ENCODE measurements around the gene LPP. TPM values are rescaled to one million over a fixed set of nuclear protein-coding genes. Genes with fewer than 3 reads are reported as not detected.

LPP gene
- total RNA-seq, 1 experiment from 2014 or later, result 120 TPM

DNA sequence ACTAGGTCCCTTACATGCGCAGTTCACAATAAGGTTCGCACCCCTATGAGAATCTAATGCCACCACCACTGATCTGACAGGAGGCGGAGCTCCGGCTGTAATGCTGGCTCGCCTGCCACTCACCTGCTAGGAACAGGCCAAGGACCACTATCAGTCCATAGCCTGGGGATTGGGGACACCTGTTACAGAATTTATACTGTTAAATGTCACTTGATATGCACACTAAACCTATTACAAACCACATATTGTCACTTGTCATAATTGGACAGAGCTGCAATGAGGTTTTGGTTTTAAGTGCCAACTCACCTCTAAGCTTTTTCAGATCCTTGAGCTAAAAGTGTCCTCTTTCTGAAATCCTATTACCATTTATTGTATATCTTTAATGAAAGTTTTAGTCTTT lies 509.9 kb downstream of the LPP start:
- intact Hi-C loops (cut with micrococcal nuclease; ENCODE audit: unreplicated experiment), result no loop called here
- no peak overlapping the region for H3K4me3 ChIP-seq (ENCODE audit: low read depth, low read length)
- ChIA-PET POLR2A (no interaction called here), CTCF (no interaction called here)
- TF ChIP-seq, protein P1, sequence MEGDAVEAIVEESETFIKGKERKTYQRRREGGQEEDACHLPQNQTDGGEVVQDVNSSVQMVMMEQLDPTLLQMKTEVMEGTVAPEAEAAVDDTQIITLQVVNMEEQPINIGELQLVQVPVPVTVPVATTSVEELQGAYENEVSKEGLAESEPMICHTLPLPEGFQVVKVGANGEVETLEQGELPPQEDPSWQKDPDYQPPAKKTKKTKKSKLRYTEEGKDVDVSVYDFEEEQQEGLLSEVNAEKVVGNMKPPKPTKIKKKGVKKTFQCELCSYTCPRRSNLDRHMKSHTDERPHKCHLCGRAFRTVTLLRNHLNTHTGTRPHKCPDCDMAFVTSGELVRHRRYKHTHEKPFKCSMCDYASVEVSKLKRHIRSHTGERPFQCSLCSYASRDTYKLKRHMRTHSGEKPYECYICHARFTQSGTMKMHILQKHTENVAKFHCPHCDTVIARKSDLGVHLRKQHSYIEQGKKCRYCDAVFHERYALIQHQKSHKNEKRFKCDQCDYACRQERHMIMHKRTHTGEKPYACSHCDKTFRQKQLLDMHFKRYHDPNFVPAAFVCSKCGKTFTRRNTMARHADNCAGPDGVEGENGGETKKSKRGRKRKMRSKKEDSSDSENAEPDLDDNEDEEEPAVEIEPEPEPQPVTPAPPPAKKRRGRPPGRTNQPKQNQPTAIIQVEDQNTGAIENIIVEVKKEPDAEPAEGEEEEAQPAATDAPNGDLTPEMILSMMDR (IDR thresholded peaks at IDR 0.05; ENCODE audit: insufficient read depth in 1 of 2, low read depth in 1 of 2, low read length in 1 of 2, severe bottlenecking in 1 of 2, unreplicated experiment in 1 of 2), result no peak
- peaks cover 4% of the 10 kb centered on the region for H3K4me1 Mint-ChIP-seq (ENCODE audit: low read depth, unreplicated experiment)
- no peaks in the 10 kb centered on the region; the same call in 1 of the 2 replicates for H3K36me3 ChIP-seq (ENCODE audit: control insufficient read depth, insufficient read depth, low read length)
- H3K36me3 Mint-ChIP-seq (ENCODE audit: insufficient read depth, unreplicated experiment), result peaks cover 12% of the 10 kb centered on the region
- no peaks in the 10 kb centered on the region for H3K27me3 ChIP-seq (replicated peaks; ENCODE audit: control insufficient read depth, insufficient read depth, low read length)
- H3K27me3 Mint-ChIP-seq (ENCODE audit: insufficient read depth, unreplicated experiment), result no peaks in the 10 kb centered on the region
- H3K9me3 Mint-ChIP-seq (ENCODE audit: unreplicated experiment), result peaks cover 4% of the 10 kb centered on the region
- DNase-seq, result no peak
- no peaks in the 10 kb centered on the region for H3K9me3 ChIP-seq
- BruUV-seq (replicated peaks), result no TSS peak
- H3K4me1 ChIP-seq, result peaks cover 2% of the 10 kb centered on the region; the same call in 1 of the 2 replicates
- no peak overlapping the region for H3K4me3 Mint-ChIP-seq (ENCODE audit: unreplicated experiment)
- H3K27ac Mint-ChIP-seq (ENCODE audit: unreplicated experiment), result no peak overlapping the region

DNA sequence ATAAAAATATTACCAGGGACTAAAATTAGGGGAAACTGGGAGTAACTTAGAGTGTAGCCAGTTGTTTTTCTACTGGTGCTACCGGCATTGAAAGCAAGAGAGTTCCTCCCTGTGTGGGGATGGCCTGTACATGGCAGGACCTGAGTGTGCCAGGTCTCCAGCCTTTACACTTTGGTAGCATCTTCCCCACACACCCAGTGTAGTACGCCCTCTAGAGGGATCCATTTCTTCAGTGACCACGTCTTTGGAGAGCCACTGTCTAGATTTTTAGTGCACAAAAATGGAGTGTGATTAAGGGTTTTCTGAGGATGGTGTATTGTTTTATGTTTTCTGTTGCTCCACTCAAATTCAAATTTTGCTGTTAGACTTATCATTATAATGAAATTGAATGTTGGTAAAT lies 510.8 kb downstream of the LPP start:
- Mint-ChIP-seq H3K36me3 (ENCODE audit: insufficient read depth, unreplicated experiment) (peaks cover 20% of the 10 kb centered on the region), H3K27me3 (ENCODE audit: insufficient read depth, unreplicated experiment) (no peaks in the 10 kb centered on the region), H3K9me3 (ENCODE audit: unreplicated experiment) (peaks cover 9% of the 10 kb centered on the region), H3K27ac (ENCODE audit: unreplicated experiment) (no peak overlapping the region), H3K4me1 (ENCODE audit: low read depth, unreplicated experiment) (peaks cover 4% of the 10 kb centered on the region), H3K4me3 (ENCODE audit: unreplicated experiment) (no peak overlapping the region)
- POLR2A ChIA-PET, result no interaction called here
- no TSS peak for BruUV-seq (replicated peaks)
- DNase-seq, result no peak
- Histone ChIP-seq H3K4me1 (no peaks in the 10 kb centered on the region; the same call in 1 of the 2 replicates), H3K9me3 (no peaks in the 10 kb centered on the region), H3K36me3 (ENCODE audit: control insufficient read depth, insufficient read depth, low read length) (no peaks in the 10 kb centered on the region; the same call in 1 of the 2 replicates), H3K4me3 (ENCODE audit: low read depth, low read length) (no peak overlapping the region), H3K27me3 (replicated peaks; ENCODE audit: control insufficient read depth, insufficient read depth, low read length) (no peaks in the 10 kb centered on the region)
- CTCF ChIA-PET, result no interaction called here
- TF ChIP-seq, protein P1 (IDR thresholded peaks at IDR 0.05; ENCODE audit: insufficient read depth in 1 of 2, low read depth in 1 of 2, low read length in 1 of 2, severe bottlenecking in 1 of 2, unreplicated experiment in 1 of 2), result no peak
- intact Hi-C loops (cut with micrococcal nuclease; ENCODE audit: unreplicated experiment), result no loop called here

DNA sequence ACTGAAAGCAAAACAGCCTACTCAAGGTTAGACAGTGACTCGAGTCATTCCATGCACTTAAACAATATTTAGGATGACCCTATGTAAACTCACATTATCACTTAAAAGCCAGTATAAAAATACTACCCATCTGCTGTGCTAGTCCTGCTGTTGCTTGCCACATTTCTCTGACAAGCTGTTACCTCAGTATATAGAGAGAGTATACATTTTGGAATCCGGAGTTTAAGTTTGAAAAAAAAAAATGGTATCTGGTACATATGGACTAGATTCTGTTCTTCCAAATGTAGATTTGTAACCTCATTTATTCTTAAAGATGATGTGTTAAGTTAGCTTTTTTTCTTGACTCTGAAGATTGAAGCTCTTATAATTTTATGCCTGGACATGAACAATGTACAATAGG lies 514.0 kb downstream of the LPP start:
- Mint-ChIP-seq H3K4me3 (ENCODE audit: unreplicated experiment) (no peak overlapping the region), H3K4me1 (ENCODE audit: low read depth, unreplicated experiment) (peaks cover 11% of the 10 kb centered on the region), H3K27me3 (ENCODE audit: insufficient read depth, unreplicated experiment) (no peaks in the 10 kb centered on the region), H3K27ac (ENCODE audit: unreplicated experiment) (no peak overlapping the region), H3K9me3 (ENCODE audit: unreplicated experiment) (peaks cover 18% of the 10 kb centered on the region), H3K36me3 (ENCODE audit: insufficient read depth, unreplicated experiment) (peaks cover 28% of the 10 kb centered on the region)
- no TSS peak for BruUV-seq (replicated peaks)
- CTCF ChIA-PET, result no interaction called here
- Histone ChIP-seq H3K4me1 (peaks cover 12% of the 10 kb centered on the region), H3K36me3 (ENCODE audit: control insufficient read depth, insufficient read depth, low read length) (no peaks in the 10 kb centered on the region; the same call in 1 of the 2 replicates), H3K9me3 (no peaks in the 10 kb centered on the region), H3K4me3 (ENCODE audit: low read depth, low read length) (no peak overlapping the region), H3K27me3 (replicated peaks; ENCODE audit: control insufficient read depth, insufficient read depth, low read length) (no peaks in the 10 kb centered on the region)
- POLR2A ChIA-PET, result no interaction called here
- intact Hi-C loops (cut with micrococcal nuclease; ENCODE audit: unreplicated experiment), result no loop called here
- TF ChIP-seq, protein P1 (IDR thresholded peaks at IDR 0.05; ENCODE audit: insufficient read depth in 1 of 2, low read depth in 1 of 2, low read length in 1 of 2, severe bottlenecking in 1 of 2, unreplicated experiment in 1 of 2), result no peak
- no peak for DNase-seq

Data from Caco-2 (cell line).